Colonic mucosa (tissue), 4 donors: ENCODE data around the gene COASY. TPM values are rescaled to one million over a fixed set of nuclear protein-coding genes. Genes with fewer than 3 reads are reported as not detected.

ENCODE experiments used
- DNase-seq: peaks from one replicate; pipeline ENCODE4 v3.0.0-alpha.2; 2020
- H3K27ac ChIP-seq: fragments of 200-600 bp; one replicate; pipeline ENCODE4 v1.8.0; 2021
- H3K27me3 ChIP-seq: fragments of 200-600 bp; one replicate; pipeline ENCODE4 v1.8.0; 2021
- H3K36me3 ChIP-seq: fragments of 200-600 bp; one replicate; pipeline ENCODE4 v1.8.0; 2021
- H3K4me1 ChIP-seq: fragments of 200-600 bp; one replicate; pipeline ENCODE4 v1.8.0; 2021; ENCODE audit warnings: mild to moderate bottlenecking
- H3K4me3 ChIP-seq: fragments of 200-600 bp; one replicate; pipeline ENCODE4 v1.8.0; 2021
- H3K9ac ChIP-seq, 2 donors: one replicate each; pipeline ENCODE4 v1.7.0; 2013; ENCODE audit warnings: control low read depth in 2 of 2, low read depth in 2 of 2, low read length in 2 of 2
- H3K9me3 ChIP-seq: fragments of 200-600 bp; one replicate; pipeline ENCODE4 v1.8.0; 2021
- intact Hi-C: fragments of 100-400 bp; cut with DNase I; formaldehyde crosslinking; loops from one replicate; pipeline ENCODE4 v1.14.1; 2022
- total RNA-seq, 2 donors: library from RNA; stranded (reverse); fragmentation: NEBNext Ultra II Directional in 1 of 2; extraction: Animal tissue kit (Norgen Biotek cat#: 25700) in 1 of 2; gene quantifications; one replicate each; pipeline ENCODE4 v1.2.1, GENCODE V29; 2021
- TF ChIP-seq, protein P1 (sequence below): fragments of 200-600 bp; IDR thresholded peaks from one replicate; pipeline ENCODE4 v1.8.0; 2022; ENCODE audit warnings: antibody characterized with exemption, mild to moderate bottlenecking
- donor health status: healthy.
- donor health status: DM: no; HTN: no; CAD: no.
- donor health status: DM: no; HTN: no; CAD: no.

COASY gene
- total RNA-seq, 2 donors from 2014 or later = 94.2 to 176 TPM

DNA sequence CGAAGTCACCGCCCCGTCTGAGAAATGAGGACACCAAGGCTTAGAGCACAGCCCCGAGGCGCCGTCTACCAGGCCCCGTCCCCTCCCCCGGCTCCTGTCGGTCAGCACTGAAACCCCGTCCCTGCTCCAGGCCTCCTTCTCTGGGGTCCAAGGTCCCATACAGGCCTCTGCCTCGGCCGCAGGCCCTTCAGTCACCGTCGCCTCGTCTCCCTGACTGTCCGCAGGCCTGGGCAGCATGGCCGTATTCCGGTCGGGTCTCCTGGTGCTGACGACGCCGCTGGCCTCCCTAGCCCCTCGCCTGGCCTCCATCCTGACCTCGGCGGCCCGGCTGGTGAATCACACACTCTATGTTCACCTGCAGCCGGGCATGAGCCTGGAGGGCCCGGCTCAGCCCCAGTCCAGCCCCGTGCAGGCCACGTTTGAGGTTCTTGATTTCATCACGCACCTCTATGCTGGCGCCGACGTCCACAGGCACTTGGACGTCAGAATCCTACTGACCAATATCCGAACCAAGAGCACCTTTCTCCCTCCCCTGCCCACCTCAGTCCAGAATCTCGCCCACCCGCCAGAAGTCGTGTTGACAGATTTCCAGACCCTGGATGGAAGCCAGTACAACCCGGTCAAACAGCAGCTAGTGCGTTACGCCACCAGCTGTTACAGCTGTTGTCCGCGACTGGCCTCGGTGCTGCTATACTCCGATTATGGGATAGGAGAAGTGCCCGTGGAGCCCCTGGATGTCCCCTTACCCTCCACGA is 617 bp downstream of the COASY start:
- TF ChIP-seq, protein P1, sequence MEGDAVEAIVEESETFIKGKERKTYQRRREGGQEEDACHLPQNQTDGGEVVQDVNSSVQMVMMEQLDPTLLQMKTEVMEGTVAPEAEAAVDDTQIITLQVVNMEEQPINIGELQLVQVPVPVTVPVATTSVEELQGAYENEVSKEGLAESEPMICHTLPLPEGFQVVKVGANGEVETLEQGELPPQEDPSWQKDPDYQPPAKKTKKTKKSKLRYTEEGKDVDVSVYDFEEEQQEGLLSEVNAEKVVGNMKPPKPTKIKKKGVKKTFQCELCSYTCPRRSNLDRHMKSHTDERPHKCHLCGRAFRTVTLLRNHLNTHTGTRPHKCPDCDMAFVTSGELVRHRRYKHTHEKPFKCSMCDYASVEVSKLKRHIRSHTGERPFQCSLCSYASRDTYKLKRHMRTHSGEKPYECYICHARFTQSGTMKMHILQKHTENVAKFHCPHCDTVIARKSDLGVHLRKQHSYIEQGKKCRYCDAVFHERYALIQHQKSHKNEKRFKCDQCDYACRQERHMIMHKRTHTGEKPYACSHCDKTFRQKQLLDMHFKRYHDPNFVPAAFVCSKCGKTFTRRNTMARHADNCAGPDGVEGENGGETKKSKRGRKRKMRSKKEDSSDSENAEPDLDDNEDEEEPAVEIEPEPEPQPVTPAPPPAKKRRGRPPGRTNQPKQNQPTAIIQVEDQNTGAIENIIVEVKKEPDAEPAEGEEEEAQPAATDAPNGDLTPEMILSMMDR = no peak
- no peak for DNase-seq
- Histone ChIP-seq H3K4me3 (peak overlapping the region; percentile 93), H3K27me3 (no peaks in the 10 kb centered on the region), H3K9me3 (no peaks in the 10 kb centered on the region), H3K4me1 (peaks cover 20% of the 10 kb centered on the region), H3K27ac (peak overlapping the region; percentile 88), H3K36me3 (peaks cover 4% of the 10 kb centered on the region), H3K9ac (peak overlapping the region; percentile 89 to 94)
- intact Hi-C loops = no loop called here

- Histone ChIP-seq H3K4me1 (peaks cover 24% of the 10 kb centered on the region), H3K9ac (peak overlapping the region; percentile 89 to 94), H3K27ac (peak overlapping the region; percentile 88), H3K9me3 (no peaks in the 10 kb centered on the region), H3K36me3 (peaks cover 4% of the 10 kb centered on the region), H3K27me3 (no peaks in the 10 kb centered on the region), H3K4me3 (peak overlapping the region; percentile 93)
- TF ChIP-seq, protein P1 = no peak
- intact Hi-C loops = no loop called here
- no peak for DNase-seq
Observed at GRCh38 chr17:42563143-42563509, 1.2 kb downstream of the COASY start.

DNA sequence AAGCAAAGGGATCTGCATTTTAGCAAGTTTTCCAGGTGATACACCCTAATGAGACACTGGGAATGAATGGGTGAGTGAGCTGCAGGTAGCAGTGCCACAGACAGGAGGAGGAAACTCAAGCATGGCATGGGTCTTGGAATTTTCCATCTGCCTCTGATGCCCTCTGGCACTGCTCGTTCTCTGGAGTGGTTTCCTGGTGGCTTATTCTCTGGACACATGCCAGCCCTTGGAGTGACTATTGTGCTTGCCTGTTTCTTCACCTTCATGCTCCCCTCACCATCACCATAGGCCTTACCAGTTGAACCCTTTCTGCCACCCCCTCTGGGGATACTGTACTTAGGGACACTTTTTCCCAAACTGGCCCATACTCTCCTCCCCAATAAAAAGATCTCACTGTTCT is 1.6 kb downstream of the COASY start:
- H3K9ac ChIP-seq = peak overlapping the region; percentile 89 to 94
- no peaks in the 10 kb centered on the region for H3K27me3 ChIP-seq
- H3K36me3 ChIP-seq = peaks cover 4% of the 10 kb centered on the region
- H3K4me3 ChIP-seq = peak overlapping the region; percentile 93
- peak overlapping the region; percentile 22 for H3K27ac ChIP-seq
- DNase-seq = no peak
- H3K4me1 ChIP-seq = peaks cover 24% of the 10 kb centered on the region
- intact Hi-C loops = no loop called here
- no peaks in the 10 kb centered on the region for H3K9me3 ChIP-seq
- TF ChIP-seq, protein P1 = no peak

DNA sequence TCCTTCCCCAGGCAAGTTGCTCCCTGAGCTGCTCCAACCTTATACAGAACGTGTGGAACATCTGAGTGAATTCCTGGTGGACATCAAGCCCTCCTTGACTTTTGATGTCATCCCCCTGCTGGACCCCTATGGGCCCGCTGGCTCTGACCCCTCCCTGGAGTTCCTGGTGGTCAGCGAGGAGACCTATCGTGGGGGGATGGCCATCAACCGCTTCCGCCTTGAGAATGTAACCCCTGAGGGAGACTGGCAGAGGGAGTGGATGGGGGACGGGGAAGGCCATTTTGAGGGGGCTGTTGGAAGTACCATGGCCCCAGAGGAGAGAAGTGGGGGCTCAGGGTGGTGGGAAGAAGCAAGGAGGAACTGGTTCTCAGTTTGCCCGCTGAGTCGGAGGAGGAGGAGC is 2.0 kb downstream of the COASY start:
- H3K9ac ChIP-seq = peak overlapping the region in 1 of 2 donors; percentile 89
- H3K27ac ChIP-seq = no peak overlapping the region
- no peaks in the 10 kb centered on the region for H3K9me3 ChIP-seq
- H3K27me3 ChIP-seq = no peaks in the 10 kb centered on the region
- H3K4me3 ChIP-seq = no peak overlapping the region
- intact Hi-C loops = no loop called here
- H3K4me1 ChIP-seq = peaks cover 24% of the 10 kb centered on the region
- H3K36me3 ChIP-seq = peaks cover 4% of the 10 kb centered on the region
- no peak for DNase-seq
- TF ChIP-seq, protein P1 = no peak

GRCh38 chr17:42564815-42565522 is 3.0 kb downstream of the COASY start:
- H3K36me3 ChIP-seq = peaks cover 4% of the 10 kb centered on the region
- no peak overlapping the region for H3K9ac ChIP-seq

More at GRCh38 chr17:42564815-42565522, 3.0 kb downstream of the COASY start:
- no peaks in the 10 kb centered on the region for H3K9me3 ChIP-seq
- DNase-seq = no peak
- H3K27ac ChIP-seq = no peak overlapping the region
- H3K4me1 ChIP-seq = peaks cover 24% of the 10 kb centered on the region
- H3K4me3 ChIP-seq = no peak overlapping the region
- TF ChIP-seq, protein P1 = no peak
- no peaks in the 10 kb centered on the region for H3K27me3 ChIP-seq
- intact Hi-C loops = no loop called here
